ENCODE data around the gene ELOVL4. TPM values are rescaled to one million over a fixed set of nuclear protein-coding genes. Genes with fewer than 3 reads are reported as not detected.

The ELOVL4 gene
- total and polyA plus RNA-seq, 12 donors = 0.07 to 0.45 (median 0.19) TPM; not detected in 1

DNA sequence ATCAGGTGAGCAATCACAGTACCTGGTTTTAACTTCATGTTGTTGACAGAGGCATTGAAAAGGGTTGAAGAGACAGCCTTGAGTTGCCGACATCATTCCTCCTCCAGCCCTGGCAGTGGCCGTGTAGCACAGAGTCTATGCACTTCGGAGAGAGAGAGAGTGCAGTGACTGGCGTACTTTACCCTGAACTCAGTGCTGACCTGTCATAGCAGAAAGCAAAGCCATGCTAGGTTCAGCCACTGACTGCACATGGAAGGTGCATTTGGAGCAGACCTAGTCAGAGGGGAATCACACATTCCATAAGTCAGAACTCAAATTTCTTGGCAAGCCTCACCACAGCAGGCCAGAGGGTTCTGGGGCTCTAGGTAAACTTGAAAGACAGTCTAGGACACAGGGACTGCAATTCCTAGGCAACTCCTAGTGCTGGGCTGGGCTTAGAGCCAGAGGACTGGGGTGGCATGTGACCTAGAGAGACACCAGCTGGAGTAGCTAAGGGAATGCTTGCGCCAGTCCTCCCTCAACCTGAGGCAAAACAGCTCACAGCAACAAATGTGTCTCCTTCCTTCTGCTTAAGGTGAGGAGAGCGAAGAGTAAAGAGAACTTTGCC lies 69.1 kb downstream of the ELOVL4 start:
- no peak overlapping the region for H3K4me3 ChIP-seq
- intact Hi-C loops (cut with DNase I) = no loop called here
- H3K9me3 ChIP-seq = peaks cover 0 to 15% (median 0%) of the 10 kb centered on the region in 11 donors
- no peaks in the 10 kb centered on the region for H3K27me3 ChIP-seq
- TF ChIP-seq, protein P1, sequence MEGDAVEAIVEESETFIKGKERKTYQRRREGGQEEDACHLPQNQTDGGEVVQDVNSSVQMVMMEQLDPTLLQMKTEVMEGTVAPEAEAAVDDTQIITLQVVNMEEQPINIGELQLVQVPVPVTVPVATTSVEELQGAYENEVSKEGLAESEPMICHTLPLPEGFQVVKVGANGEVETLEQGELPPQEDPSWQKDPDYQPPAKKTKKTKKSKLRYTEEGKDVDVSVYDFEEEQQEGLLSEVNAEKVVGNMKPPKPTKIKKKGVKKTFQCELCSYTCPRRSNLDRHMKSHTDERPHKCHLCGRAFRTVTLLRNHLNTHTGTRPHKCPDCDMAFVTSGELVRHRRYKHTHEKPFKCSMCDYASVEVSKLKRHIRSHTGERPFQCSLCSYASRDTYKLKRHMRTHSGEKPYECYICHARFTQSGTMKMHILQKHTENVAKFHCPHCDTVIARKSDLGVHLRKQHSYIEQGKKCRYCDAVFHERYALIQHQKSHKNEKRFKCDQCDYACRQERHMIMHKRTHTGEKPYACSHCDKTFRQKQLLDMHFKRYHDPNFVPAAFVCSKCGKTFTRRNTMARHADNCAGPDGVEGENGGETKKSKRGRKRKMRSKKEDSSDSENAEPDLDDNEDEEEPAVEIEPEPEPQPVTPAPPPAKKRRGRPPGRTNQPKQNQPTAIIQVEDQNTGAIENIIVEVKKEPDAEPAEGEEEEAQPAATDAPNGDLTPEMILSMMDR (IDR thresholded peaks at IDR 0.05) = no peak
- WGBS, 2 donors = 74 to 77% methylated on average over 6 of the region's 6 CpGs
- H3K27ac ChIP-seq = no peak overlapping the region
- peak; percentile 35 to 46 for DNase-seq
- ATAC-seq = peak; percentile 34 to 95 (median 86)
- H3K36me3 ChIP-seq = no peaks in the 10 kb centered on the region
- peaks cover 0 to 4% (median 0%) of the 10 kb centered on the region in 9 donors for H3K4me1 ChIP-seq

DNA sequence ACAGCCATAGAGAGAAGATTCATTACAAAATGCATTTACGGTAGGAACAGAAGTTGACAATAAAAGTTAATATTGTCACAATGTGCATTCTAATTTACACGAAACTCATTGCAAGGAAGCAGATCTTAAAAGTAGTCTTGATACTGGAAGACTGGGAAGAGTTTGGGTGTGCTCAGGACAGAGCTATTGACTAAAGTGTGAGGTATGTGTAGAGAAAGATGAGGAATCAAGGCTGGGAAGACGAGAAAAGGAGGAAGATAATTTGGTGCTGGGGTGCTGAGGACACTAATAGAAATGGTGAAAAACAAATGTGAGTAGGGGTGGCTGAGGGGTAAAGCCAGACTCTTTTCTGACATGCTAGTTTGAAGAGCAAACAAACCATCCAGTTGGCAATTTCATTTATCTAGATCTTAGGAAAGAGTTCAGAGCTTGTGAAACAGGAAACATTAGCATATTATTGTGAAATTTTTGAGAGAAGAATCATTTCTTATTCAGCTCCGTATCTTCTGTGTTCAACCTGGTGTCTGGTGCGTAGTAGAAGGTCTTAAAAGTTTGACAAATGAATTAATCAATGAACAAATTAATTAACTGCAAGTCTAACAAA lies 72.7 kb downstream of the ELOVL4 start:
- no peak for DNase-seq
- intact Hi-C loops (cut with DNase I) = no loop called here
- Histone ChIP-seq H3K9me3 (peaks cover 0 to under 1% (median 0%) of the 10 kb centered on the region in 11 donors), H3K4me3 (peak overlapping the region in 1 of 10 donors; percentile 6), H3K27ac (no peak overlapping the region), H3K36me3 (no peaks in the 10 kb centered on the region), H3K4me1 (peaks cover 0 to 10% (median 0%) of the 10 kb centered on the region in 9 donors), H3K27me3 (no peaks in the 10 kb centered on the region)
- WGBS, 2 donors = 83 to 85% methylated on average over 5 of the region's 5 CpGs
- TF ChIP-seq, protein P1 (IDR thresholded peaks at IDR 0.05) = no peak
- ATAC-seq = no peak

DNA sequence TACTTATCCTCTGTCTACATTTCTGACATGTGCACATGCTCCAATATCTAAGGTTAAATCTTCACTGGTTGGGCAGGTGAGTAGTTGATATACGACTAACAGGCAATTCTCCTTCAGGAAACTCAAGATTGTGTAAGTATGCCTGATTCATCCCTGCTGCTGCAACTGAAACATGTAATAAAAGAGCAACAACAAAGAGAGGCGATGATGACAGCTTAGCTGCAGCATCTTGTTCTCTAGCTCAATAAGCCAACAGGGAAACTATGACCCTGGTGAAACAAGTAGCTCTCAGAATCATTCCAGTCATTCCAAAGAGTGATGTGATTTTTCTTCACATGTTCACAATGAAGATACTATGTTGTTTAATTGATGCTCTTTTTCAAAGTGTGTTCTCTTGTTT lies 74.4 kb downstream of the ELOVL4 start:
- intact Hi-C loops (cut with DNase I) = no loop called here
- TF ChIP-seq, protein P1 (IDR thresholded peaks at IDR 0.05) = no peak
- no peaks in the 10 kb centered on the region for H3K9me3 ChIP-seq
- ATAC-seq = no peak
- no peak overlapping the region for H3K27ac ChIP-seq
- WGBS, 2 donors = 58 to 59% methylated on average over 2 of the region's 2 CpGs
- no peak overlapping the region for H3K4me3 ChIP-seq
- peaks cover 0 to 15% (median 0%) of the 10 kb centered on the region in 9 donors for H3K4me1 ChIP-seq
- H3K27me3 ChIP-seq = no peaks in the 10 kb centered on the region
- DNase-seq = no peak
- no peaks in the 10 kb centered on the region for H3K36me3 ChIP-seq

DNA sequence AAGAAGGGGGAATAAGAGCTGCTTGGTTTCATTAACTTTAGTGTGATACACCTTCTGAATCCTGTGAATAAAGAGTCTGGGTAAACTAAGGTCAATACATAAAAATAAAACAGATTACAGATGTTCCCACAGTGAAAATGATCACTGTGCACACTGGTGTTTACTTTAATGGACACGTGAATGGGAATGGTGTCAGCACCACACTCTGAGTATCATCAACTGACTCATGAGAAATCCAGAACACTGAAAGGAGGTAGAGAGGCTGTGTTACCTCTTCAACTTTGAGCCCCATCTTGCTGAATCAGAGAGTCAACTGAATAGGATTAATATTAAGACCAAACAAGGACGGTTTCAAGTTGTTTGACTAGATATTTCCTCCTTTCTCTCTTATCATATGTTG lies 75.0 kb downstream of the ELOVL4 start:
- Histone ChIP-seq H3K4me1 (peaks cover 0 to 17% (median 0%) of the 10 kb centered on the region in 9 donors), H3K4me3 (no peak overlapping the region), H3K9me3 (no peaks in the 10 kb centered on the region), H3K36me3 (no peaks in the 10 kb centered on the region), H3K27ac (no peak overlapping the region), H3K27me3 (peaks cover 0 to 4% (median 0%) of the 10 kb centered on the region in 7 donors)
- intact Hi-C loops (cut with DNase I) = no loop called here
- TF ChIP-seq, protein P1 (IDR thresholded peaks at IDR 0.05) = no peak
- no peak for ATAC-seq
- 44 to 62% methylated on average over 2 of the region's 2 CpGs for WGBS, 2 donors
- DNase-seq = no peak
